NT2/D1 (cell line): ENCODE data around the gene INPP5B.

ENCODE experiments used
- SUZ12 ChIP-seq: IDR thresholded peaks from 2 replicates; pipeline ENCODE4 v1.6.1; 2011; ENCODE audit not compliant: insufficient read length, insufficient read depth; ENCODE audit errors: extremely low read depth
- YY1 ChIP-seq: IDR thresholded peaks from 2 replicates; pipeline ENCODE4 v1.6.1; 2011; ENCODE audit not compliant: insufficient read length, insufficient read depth
- ZNF274 ChIP-seq: IDR thresholded peaks from 2 replicates; pipeline ENCODE4 v1.6.1; 2011; ENCODE audit warnings: mild to moderate bottlenecking, low read depth, low read length

GRCh38 chr1:37892151-37893047, 54.5 kb downstream of the INPP5B start:
- TF ChIP-seq YY1 (no peak), ZNF274 (no peak), SUZ12 (no peak)
